HCT116 (cell line): ENCODE data around the gene TRIM49D1. TPM values are rescaled to one million over a fixed set of nuclear protein-coding genes. Genes with fewer than 3 reads are reported as not detected.
"Not testable (repeated sequence)": the region's sequence is repeated elsewhere in the genome, so short reads cannot be mapped to it uniquely, and the experiment has no call there.

Experiments used
- ATAC-seq: fragments of 200-7000 bp; cut with Tn5 transposase; 2 replicates; pipeline ENCODE4 v1.9.1; 2020; ENCODE audit warnings: mild to moderate bottlenecking, moderate library complexity
- BruUV-seq: library from RNA; stranded (reverse); fragments of 400-500 nt; replicated peaks from 2 replicates; lab custom pipeline; 2021; lab: Mats Ljungman, UMichigan
- CTCF ChIA-PET: fragments of 300-600 bp; sonication (Branson Sonifier 250); formaldehyde crosslinking; loops from one replicate; lab custom pipeline; 2021; ENCODE audit warnings: antibody characterized with exemption; lab: Charles Lee
- POLR2A ChIA-PET: fragments of 300-600, 350-600 bp; sonication (Branson Sonifier 250); formaldehyde crosslinking; loops from one replicate; lab custom pipeline; 2021; ENCODE audit warnings: antibody characterized with exemption; lab: Charles Lee
- RAD21 ChIA-PET, 2 experiments: fragments of 300-600 bp; sonication (Branson Sonifier 250); formaldehyde crosslinking; loops; one replicate each; lab custom pipeline; 2023; ENCODE audit warnings: low total read pairs in 2 of 2; ENCODE audit not compliant: uncharacterized antibody in 2 of 2, unreplicated experiment in 2 of 2, low non-redundant PET in 1 of 2; lab: Charles Lee
- DNase-seq: peaks from one replicate; pipeline ENCODE4 v3.0.0-alpha.2; 2010; ENCODE audit warnings: low read depth, low spot score
- H2AFZ ChIP-seq: fragments of 200-600 bp; shearing (Covaris generic), sonication (generic); 2 replicates; pipeline ENCODE4 v1.6.1; 2017; ENCODE audit warnings: low read depth, mixed run types, mixed read lengths, antibody characterized with exemption, low read length; ENCODE audit not compliant: poor library complexity, severe bottlenecking
- H3K27ac ChIP-seq: 2 replicates; pipeline ENCODE4 v1.5.1; 2012; ENCODE audit warnings: low read depth, low read length
- H3K27me3 ChIP-seq: fragments of 200-600 bp; sonication (generic); 2 replicates; pipeline ENCODE4 v1.6.1; 2016; ENCODE audit warnings: mixed run types, low read length, mixed read lengths; ENCODE audit not compliant: insufficient read depth
- H3K36me3 ChIP-seq, 2 experiments: fragments of 200-500 bp in 1 of 2; fragments of 200-600 bp in 1 of 2; sonication (Bioruptor generic) in 1 of 2; sonication (generic) in 1 of 2; 2 replicates each; pipeline versions ENCODE4 v1.5.1 to v1.6.1; 2014 to 2016; ENCODE audit warnings: low read length in 2 of 2, inconsistent platforms in 1 of 2, mixed read lengths in 1 of 2, mixed run types in 1 of 2; ENCODE audit not compliant: insufficient read depth in 2 of 2, control insufficient read depth in 1 of 2
- H3K4me1 ChIP-seq, 2 experiments: fragments of 200-600 bp in 1 of 2; sonication (generic) in 1 of 2; 2 replicates each; pipeline versions ENCODE4 v1.5.1 to v1.6.1; 2012 to 2017; ENCODE audit warnings: low read length in 2 of 2, inconsistent platforms in 1 of 2, mild to moderate bottlenecking in 1 of 2, mixed read lengths in 1 of 2, mixed run types in 1 of 2, moderate library complexity in 1 of 2; ENCODE audit not compliant: insufficient read depth in 2 of 2, control insufficient read depth in 1 of 2
- H3K4me2 ChIP-seq: fragments of 200-600 bp; sonication (generic); 2 replicates; pipeline ENCODE4 v1.6.1; 2017; ENCODE audit warnings: mixed run types, low read length, mixed read lengths
- H3K4me3 ChIP-seq, 2 experiments: fragments of 200-600 bp in 1 of 2; sonication (generic) in 1 of 2; replicated peaks in 1 of 2; 2 replicates each; pipeline ENCODE4 v1.5.1; 2011 to 2016; ENCODE audit warnings: low read length in 2 of 2, control low read depth in 1 of 2, low read depth in 1 of 2, mild to moderate bottlenecking in 1 of 2, mixed read lengths in 1 of 2, mixed run types in 1 of 2
- H3K79me2 ChIP-seq: fragments of 200-600 bp; sonication (generic); 2 replicates; pipeline ENCODE4 v1.6.1; 2017; ENCODE audit warnings: mild to moderate bottlenecking, mixed run types, low read length, moderate library complexity, mixed read lengths; ENCODE audit not compliant: insufficient read depth
- H3K9ac ChIP-seq: fragments of 200-600 bp; sonication (generic); 2 replicates; pipeline ENCODE4 v1.6.1; 2016; ENCODE audit warnings: low read length, mixed read lengths
- H3K9me2 ChIP-seq: fragments of 200-600 bp; sonication (generic), shearing (Covaris generic); 2 replicates; pipeline ENCODE4 v1.6.1; 2017; ENCODE audit warnings: mixed run types, mild to moderate bottlenecking, moderate library complexity; ENCODE audit not compliant: insufficient read depth
- H3K9me3 ChIP-seq, 2 experiments: fragments of 200-500 bp in 1 of 2; fragments of 200-600 bp in 1 of 2; sonication (Bioruptor generic) in 1 of 2; sonication (generic) in 1 of 2; 2 replicates each; pipeline ENCODE4 v1.6.1; 2014 to 2017; ENCODE audit warnings: low read length in 2 of 2, mixed read lengths in 2 of 2, inconsistent platforms in 1 of 2, low read depth in 1 of 2, mild to moderate bottlenecking in 1 of 2, mixed run types in 1 of 2, moderate library complexity in 1 of 2; ENCODE audit not compliant: control insufficient read depth in 1 of 2, insufficient read depth in 1 of 2
- H4K20me1 ChIP-seq: fragments of 200-600 bp; sonication (generic), shearing (Covaris generic); 2 replicates; pipeline ENCODE4 v1.6.1; 2017; ENCODE audit warnings: mixed run types, mild to moderate bottlenecking, moderate library complexity; ENCODE audit not compliant: insufficient read depth
- intact Hi-C: fragments of 100-400 bp; cut with micrococcal nuclease; formaldehyde crosslinking; loops from 2 replicates; pipeline ENCODE4 v1.10.0; 2022
- total RNA-seq: library from RNA; stranded (reverse); gene quantifications from one replicate; pipeline ENCODE4 v1.2.1, GENCODE V29; 2021; ENCODE audit not compliant: unreplicated experiment

Gene TRIM49D1
- total RNA-seq, 1 experiment from 2014 or later: not detected

- H3K9me3 ChIP-seq, H3K9me2 ChIP-seq, H3K79me2 ChIP-seq, intact Hi-C loops, H3K36me3 ChIP-seq, H3K27ac ChIP-seq, CTCF ChIA-PET, H4K20me1 ChIP-seq, H3K27me3 ChIP-seq, H2AFZ ChIP-seq, H3K4me2 ChIP-seq, BruUV-seq, RAD21 ChIA-PET, H3K9ac ChIP-seq, POLR2A ChIA-PET, H3K4me3 ChIP-seq, H3K4me1 ChIP-seq, ATAC-seq, DNase-seq: not testable (repeated sequence)
These were observed 43.7 kb upstream of the TRIM49D1 start, which contains the start of gene TRIM64 for GRCh38 chr11:89965737-89966136. Gene TRIM64, plus strand, starts transcription at chr11:89966037. Its CDS starts 2,467 bp downstream, at chr11:89968504.

GRCh38 chr11:89960833-89961232, 38.8 kb upstream of the TRIM49D1 start:
- intact Hi-C loops, ATAC-seq, H3K36me3 ChIP-seq, H3K27me3 ChIP-seq, H2AFZ ChIP-seq, H3K9ac ChIP-seq, CTCF ChIA-PET, H3K4me2 ChIP-seq, H3K9me3 ChIP-seq, BruUV-seq, H3K4me3 ChIP-seq, RAD21 ChIA-PET, POLR2A ChIA-PET, H3K4me1 ChIP-seq, H3K9me2 ChIP-seq, H4K20me1 ChIP-seq, H3K79me2 ChIP-seq, H3K27ac ChIP-seq, DNase-seq: not testable (repeated sequence)

- CTCF ChIA-PET, DNase-seq, BruUV-seq: not testable (repeated sequence)
These were observed 1.7 kb upstream of the TRIM49D1 start, which contains the start of gene TRIM49D2 for GRCh38 chr11:89923764-89924163. Gene TRIM49D2, plus strand, starts transcription at chr11:89924064. Its CDS starts 2,698 bp downstream, at chr11:89926762.

GRCh38 chr11:89900809-89901208, 21.2 kb downstream of the TRIM49D1 start:
- H3K9ac ChIP-seq, BruUV-seq, H3K79me2 ChIP-seq, POLR2A ChIA-PET, H3K9me2 ChIP-seq, H3K9me3 ChIP-seq, H3K4me3 ChIP-seq, ATAC-seq, DNase-seq, H3K36me3 ChIP-seq, H3K27me3 ChIP-seq, H3K4me2 ChIP-seq, intact Hi-C loops, RAD21 ChIA-PET, H4K20me1 ChIP-seq, CTCF ChIA-PET, H3K4me1 ChIP-seq, H3K27ac ChIP-seq, H2AFZ ChIP-seq: not testable (repeated sequence)

More at GRCh38 chr11:89923764-89924163, 1.7 kb upstream of the TRIM49D1 start, which contains the start of gene TRIM49D2:
- ATAC-seq, RAD21 ChIA-PET, H3K79me2 ChIP-seq, intact Hi-C loops, H3K27ac ChIP-seq, H3K9ac ChIP-seq, POLR2A ChIA-PET, H3K4me1 ChIP-seq, H3K36me3 ChIP-seq, H3K27me3 ChIP-seq, H3K4me3 ChIP-seq, H3K4me2 ChIP-seq, H3K9me3 ChIP-seq, H3K9me2 ChIP-seq, H4K20me1 ChIP-seq, H2AFZ ChIP-seq: not testable (repeated sequence)
